Measurements from ENCODE around the gene THSD4.

GRCh38 chr15:71465131-71465955 lies 350.1 kb downstream of the THSD4 start:
- TF ChIP-seq, protein P1, sequence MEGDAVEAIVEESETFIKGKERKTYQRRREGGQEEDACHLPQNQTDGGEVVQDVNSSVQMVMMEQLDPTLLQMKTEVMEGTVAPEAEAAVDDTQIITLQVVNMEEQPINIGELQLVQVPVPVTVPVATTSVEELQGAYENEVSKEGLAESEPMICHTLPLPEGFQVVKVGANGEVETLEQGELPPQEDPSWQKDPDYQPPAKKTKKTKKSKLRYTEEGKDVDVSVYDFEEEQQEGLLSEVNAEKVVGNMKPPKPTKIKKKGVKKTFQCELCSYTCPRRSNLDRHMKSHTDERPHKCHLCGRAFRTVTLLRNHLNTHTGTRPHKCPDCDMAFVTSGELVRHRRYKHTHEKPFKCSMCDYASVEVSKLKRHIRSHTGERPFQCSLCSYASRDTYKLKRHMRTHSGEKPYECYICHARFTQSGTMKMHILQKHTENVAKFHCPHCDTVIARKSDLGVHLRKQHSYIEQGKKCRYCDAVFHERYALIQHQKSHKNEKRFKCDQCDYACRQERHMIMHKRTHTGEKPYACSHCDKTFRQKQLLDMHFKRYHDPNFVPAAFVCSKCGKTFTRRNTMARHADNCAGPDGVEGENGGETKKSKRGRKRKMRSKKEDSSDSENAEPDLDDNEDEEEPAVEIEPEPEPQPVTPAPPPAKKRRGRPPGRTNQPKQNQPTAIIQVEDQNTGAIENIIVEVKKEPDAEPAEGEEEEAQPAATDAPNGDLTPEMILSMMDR (IDR thresholded peaks at IDR 0.05) = no peak
- TF ChIP-seq POLR2A (IDR thresholded peaks at IDR 0.05) (no peak), POLR2AphosphoS5 (IDR thresholded peaks at IDR 0.05) (no peak), EP300 (IDR thresholded peaks at IDR 0.05) (no peak)

Measured in sigmoid colon (tissue), 4 donors.